ENCODE measurements around the gene LRGUK.

The LRGUK gene

DNA sequence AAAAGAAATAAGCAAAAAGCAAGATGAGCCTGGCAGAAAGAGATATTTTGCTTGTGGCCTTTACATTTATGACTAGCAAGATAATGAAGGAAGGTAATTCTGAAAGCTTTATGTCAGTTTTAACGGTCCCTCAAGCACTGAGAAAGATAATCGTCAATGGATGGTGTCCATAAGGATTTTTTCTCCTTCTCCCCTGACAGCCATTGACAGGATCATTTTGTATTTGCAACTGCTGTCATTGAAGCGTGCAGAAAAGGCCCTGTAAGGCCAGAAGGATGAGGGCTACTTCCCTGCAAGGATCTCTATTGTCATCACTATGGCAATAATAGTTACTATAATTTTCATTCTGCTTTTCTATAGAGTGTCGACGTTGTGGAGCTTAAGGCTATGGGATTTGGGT lies 994 bp upstream of the LRGUK start:
- no peak for DNase-seq (ENCODE audit: low spot score)

DNA sequence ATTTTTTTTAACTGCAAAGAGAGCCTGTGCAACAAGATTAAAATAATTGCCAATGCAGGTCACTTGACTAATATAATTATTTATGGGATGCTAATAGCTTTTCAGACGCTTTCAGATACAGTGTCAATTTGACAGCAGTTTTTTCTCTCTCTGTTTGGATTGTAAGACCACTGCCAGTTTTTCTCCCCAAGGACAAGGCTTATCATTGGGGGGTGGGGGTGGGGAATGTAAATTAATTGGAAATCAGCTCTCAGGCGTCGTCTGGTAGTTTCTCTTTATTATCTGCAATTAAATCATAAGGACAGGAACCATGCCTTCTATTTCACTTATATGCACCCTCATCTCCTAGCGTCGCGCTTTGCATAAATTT lies 559 bp upstream of the LRGUK start:
- no peak for DNase-seq (ENCODE audit: low spot score)

DNA sequence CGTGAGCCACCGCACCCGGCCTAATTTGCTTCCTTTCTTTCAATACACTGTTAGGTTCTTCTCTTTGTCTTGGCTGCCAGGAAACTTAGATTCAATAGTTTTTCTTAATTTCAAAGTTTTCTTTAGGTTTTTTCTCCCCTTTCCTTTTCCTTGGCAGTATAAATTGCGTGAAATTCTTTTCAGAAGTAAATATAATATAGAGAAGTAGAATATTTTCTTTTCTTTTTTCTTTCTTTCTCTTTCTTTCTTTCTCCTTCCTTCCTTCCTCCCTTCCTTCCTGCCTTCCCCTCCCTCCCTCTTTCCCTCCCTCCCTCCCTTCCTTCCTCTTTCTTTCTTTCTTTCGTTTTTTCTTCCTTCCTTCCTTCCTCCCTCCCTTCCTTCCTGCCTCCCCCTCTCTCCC lies 1.7 kb downstream of the LRGUK start:
- no peak for DNase-seq (ENCODE audit: low spot score)

DNA sequence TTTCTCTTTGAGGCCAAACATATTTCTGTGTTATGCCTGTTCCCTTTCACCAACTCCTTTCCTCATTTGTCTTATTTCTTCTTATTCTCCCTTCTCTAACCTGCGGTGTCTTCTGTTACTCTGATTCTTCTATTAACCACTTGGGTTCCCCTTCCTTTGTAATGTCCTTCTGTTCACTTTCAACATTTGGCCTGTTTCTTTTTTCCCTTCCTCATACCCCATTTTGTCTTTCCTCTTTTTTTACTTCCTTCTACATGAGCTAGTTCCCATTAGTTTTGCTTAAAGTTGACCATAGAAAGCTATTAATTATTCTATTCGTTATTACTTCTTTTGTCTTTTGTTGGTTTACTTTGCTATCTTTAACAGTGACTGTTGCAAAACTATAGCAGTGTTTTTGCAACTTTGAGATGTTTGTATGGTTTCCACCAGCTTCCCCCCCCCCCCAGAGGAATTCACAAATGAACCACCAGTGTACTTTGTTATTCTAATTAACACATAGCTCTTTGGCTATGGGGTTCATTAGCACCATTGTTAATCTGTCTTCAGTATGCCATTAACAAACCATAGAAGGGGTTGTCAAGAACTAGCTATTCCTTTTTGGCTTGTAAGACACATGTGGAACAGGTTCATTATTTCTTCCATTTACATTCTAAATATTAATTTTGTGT lies 2.9 kb downstream of the LRGUK start:
- no peak for DNase-seq (ENCODE audit: low spot score)

DNA sequence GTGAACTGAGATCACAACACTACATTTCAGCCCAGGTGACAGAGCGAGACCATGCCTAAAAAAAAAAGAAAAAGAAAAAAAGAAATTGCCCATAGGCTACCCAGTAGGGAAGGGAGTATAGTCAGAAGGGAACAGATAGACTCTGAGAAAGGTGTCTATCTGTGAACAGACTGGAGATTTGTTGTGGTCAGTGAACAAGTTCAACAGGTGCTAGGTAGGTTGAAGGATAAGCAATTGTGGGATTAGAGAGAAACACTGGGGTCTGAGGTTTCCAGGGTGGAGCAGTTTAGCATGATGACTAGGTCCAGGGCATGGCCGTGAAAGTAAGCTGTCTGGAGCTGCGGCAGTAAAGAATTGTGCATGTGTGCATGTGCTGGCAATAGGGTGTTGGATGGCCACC lies 6.9 kb downstream of the LRGUK start:
- DNase-seq (ENCODE audit: low spot score): no peak

DNA sequence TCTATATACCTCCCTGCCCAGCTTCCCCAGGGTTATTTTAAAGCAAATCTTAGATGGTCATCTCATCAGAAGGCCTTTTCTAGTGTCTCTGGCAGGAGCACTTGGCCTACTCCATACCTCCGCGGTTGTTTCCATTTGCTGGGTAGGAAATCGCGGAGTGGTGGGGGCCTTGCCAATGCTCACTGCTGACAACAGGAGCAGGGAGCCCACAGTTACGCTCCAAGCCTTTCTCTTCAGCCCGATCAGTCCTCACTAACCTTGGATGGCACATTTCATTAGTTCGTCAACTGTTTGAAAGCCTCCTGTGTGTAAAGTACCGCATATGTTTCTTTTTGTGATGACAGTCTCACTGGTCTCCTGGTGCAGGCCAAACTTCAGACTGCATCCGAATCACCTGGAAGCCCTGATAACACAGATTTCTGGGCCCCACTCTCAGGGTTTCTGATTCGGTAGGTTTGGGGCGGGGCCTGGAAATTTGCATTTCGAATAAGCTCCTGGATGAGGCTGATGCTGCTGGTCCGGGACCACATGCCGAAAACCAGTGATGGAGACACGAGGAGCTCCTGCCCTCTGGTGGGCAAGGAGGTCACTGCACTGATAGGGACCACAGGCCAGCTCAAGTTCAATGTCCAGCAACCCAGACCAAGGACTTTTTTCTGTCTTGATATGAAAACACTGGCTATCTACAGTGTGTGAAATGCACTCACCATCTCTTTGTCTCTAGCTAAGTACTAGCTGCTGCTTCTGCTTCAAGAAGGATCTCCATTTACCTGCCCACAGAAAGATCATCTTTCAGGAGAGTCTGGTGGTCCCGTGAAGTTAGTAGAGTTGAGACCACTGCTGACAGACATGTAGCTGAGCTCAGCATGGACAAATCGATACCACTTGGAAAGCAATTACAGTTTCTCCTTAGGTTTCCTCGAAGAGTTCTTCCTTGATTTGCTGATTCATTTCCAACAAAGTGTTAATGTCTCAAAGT lies 14.0 kb downstream of the LRGUK start:
- peak; percentile 17 for DNase-seq (ENCODE audit: low spot score)

GRCh38 chr7:134141868-134142264 lies 14.7 kb downstream of the LRGUK start:
- DNase-seq (ENCODE audit: low spot score): no peak

- DNase-seq (ENCODE audit: low spot score): no peak
Observed at GRCh38 chr7:134153493-134154136, 26.5 kb downstream of the LRGUK start.

DNA sequence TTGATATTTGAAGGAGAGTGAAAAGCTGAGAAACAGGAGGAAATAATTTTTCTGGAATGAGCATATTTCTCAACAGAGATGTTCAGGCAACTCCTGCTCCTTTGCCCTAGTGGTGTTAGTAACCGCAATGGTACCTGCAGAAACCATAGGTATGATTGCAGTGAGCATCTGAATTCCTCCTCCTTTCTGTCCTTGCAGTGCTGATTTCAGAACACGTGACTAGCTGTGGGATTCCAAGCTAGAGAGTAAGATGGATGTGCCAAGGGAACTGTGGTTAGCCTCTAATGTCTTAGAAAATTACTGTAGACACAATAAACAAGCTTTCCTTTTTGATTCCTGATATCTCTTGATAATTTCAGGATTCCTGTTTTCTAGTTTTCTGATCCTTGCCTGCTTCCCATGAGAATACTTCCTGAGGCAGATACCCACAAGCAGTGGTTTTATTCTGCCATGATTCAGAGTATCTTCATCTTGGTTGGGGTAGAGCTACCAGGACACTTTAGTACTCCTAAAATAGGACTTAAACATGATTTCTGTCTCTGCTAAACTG lies 27.5 kb downstream of the LRGUK start:
- no peak for DNase-seq (ENCODE audit: low spot score)

DNA sequence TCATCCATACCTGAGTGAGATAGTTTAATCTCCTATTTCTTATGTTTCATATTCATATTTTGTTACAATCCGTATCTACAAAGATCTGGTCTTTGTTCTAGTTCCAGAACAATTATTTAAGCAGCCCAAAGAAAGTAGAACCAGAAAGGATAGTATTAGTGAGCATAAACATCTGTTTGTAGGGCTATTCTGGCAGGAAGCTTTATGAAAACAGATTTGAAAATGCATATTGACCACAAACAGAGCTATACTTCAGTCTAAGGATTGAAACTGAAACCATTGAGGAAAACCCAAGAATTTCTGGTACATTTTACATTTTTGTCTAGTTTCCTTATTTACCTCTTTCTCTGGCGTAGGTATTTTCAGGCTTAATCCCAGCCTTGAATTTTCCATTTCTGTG lies 28.1 kb downstream of the LRGUK start:
- no peak for DNase-seq (ENCODE audit: low spot score)

DNA sequence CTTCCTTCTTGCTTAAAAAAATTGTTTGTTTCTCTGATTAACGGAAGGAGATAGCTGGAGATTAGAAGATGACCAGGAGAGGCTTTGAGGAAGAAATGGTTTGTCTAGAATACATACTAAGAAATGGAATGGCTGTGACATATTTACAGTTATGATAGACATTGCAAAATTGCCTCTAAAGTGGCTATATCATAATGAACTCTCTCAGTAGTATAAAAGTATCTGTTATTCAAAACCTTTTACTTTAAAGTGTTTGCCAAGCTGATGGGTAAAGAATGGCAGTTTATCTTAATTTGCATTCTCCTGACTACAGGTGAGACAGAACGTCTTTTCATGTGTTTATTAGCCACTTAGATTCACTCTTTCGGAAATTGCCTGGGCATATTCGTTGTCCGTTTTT lies 28.7 kb downstream of the LRGUK start:
- DNase-seq (ENCODE audit: low spot score): no peak

GRCh38 chr7:134165252-134165651 lies 38.1 kb downstream of the LRGUK start:
- DNase-seq (ENCODE audit: low spot score): no peak

- DNase-seq (ENCODE audit: low spot score): no peak
Observed at GRCh38 chr7:134167250-134167649, 40.1 kb downstream of the LRGUK start.

GRCh38 chr7:134167841-134168240 lies 40.7 kb downstream of the LRGUK start:
- DNase-seq (ENCODE audit: low spot score): no peak

GRCh38 chr7:134174795-134175261 lies 47.7 kb downstream of the LRGUK start:
- no peak for DNase-seq (ENCODE audit: low spot score)

GRCh38 chr7:134175334-134176036 lies 48.3 kb downstream of the LRGUK start:
- DNase-seq (ENCODE audit: low spot score): no peak

GRCh38 chr7:134176037-134176350 lies 48.9 kb downstream of the LRGUK start:
- no peak for DNase-seq (ENCODE audit: low spot score)

DNA sequence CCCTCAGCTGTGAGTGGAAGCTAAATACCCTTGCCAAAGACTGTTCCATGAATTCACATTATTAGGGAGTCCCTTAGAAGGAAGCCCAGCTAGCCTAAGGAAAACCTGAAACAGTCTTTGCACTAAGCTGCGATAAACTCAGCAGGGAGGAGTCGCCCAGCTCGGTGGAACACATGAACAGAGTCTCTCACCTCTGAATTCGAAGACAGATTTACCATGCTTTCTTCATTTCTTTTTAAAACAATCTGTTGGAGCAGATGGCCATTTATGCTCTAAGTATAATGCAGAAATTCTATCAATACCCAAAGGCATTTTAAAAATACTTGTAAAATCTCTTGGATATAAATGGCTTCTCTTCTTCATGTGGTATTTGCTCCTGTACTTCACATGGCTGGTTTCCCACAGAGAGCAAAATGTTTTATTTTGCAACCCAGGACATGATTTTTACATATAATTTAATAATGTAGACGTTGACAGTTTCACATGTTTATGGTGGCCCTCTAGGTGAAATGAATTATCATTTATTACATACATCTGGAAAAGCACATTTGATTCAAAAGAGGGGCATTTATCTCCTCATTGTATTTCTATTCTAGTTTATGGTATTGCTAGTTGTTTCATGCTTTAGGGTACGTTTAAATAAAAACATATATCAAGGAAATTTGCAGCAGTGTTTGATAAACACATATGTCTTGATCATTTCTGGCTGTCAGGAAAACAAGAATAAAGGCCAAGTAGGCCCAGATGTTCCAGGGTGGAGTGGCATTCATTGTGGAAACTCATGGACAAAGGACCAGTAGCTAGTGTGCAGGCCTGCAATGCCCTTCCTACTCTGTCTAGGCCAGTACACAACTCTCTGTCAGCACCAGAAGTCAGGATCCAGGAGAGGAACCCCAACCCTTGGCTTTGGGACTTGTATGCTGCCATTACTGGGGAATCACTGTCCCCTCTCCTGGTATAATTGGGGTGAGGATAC lies 52.2 kb downstream of the LRGUK start:
- DNase-seq (ENCODE audit: low spot score): no peak

DNA sequence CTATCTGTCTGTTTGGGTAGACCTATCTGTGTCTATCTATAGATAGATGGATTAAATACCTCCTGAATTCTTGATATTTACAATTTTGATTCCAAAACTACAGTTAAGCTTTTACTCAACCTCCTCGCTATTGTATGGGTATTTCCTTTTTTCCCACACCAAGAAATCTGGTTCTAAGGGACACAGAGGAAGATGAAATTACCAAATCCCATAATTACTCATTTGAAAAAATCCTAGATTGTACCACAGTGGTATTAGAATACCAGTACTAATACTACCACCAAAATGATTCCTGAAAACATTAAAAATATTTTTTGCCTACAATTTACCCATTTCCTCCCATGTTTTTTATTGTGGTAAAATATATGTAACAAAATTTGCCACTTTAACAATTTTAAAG lies 53.2 kb downstream of the LRGUK start:
- no peak for DNase-seq (ENCODE audit: low spot score)

- DNase-seq (ENCODE audit: low spot score): no peak
Observed at GRCh38 chr7:134182078-134182477, 54.9 kb downstream of the LRGUK start.

GRCh38 chr7:134184767-134185166 lies 57.6 kb downstream of the LRGUK start:
- no peak for DNase-seq (ENCODE audit: low spot score)

Measured in hematopoietic multipotent progenitor cell treated with erythropoietin and hydrocortisone succinate and interleukin-3 and kit ligand, for 17 days (in vitro differentiated cells).